Natural killer cell (primary cell): ENCODE results near the gene STXBP1. TPM values are rescaled to one million over a fixed set of nuclear protein-coding genes. Genes with fewer than 3 reads are reported as not detected.

Experiments
- ATAC-seq, 3 donors: fragments of 150-1000 bp in 2 of 3; fragments of 200-7000 bp in 1 of 3; cut with Tn5 transposase; 1 replicate in 1 of 3; 2 replicates in 2 of 3; pipeline ENCODE4 v1.10.0; 2021; ENCODE audit warnings: mild to moderate bottlenecking in 2 of 3, moderate library complexity in 2 of 3
- DNase-seq, 2 donors: peaks; one replicate each; pipeline versions ENCODE4 v3.0.0 to v3.0.0-alpha.2; 2013 to 2021; ENCODE audit warnings: mixed read lengths in 1 of 2
- H3K27ac ChIP-seq: one replicate; pipeline ENCODE4 v1.5.1; 2013; ENCODE audit warnings: mild to moderate bottlenecking, low read length
- H3K27me3 ChIP-seq: one replicate; pipeline ENCODE4 v1.6.1; 2013; ENCODE audit warnings: low read length; ENCODE audit not compliant: control insufficient read depth, insufficient read depth
- H3K36me3 ChIP-seq: one replicate; pipeline ENCODE4 v1.6.1; 2013; ENCODE audit warnings: low read length; ENCODE audit not compliant: control insufficient read depth, insufficient read depth
- H3K4me1 ChIP-seq: one replicate; pipeline ENCODE4 v1.6.1; 2013; ENCODE audit warnings: low read length; ENCODE audit not compliant: control insufficient read depth, insufficient read depth
- H3K4me3 ChIP-seq: one replicate; pipeline ENCODE4 v1.5.1; 2013; ENCODE audit warnings: low read length
- H3K9me3 ChIP-seq: one replicate; pipeline ENCODE4 v1.6.1; 2013; ENCODE audit warnings: low read length; ENCODE audit not compliant: control insufficient read depth, insufficient read depth
- H3K27ac Mint-ChIP-seq, 2 donors: one replicate each; pipeline ENCODE4 v1.8.0; 2022; ENCODE audit warnings: mild to moderate bottlenecking in 2 of 2, mixed read lengths in 2 of 2, moderate library complexity in 1 of 2
- H3K27me3 Mint-ChIP-seq, 2 donors: one replicate each; pipeline ENCODE4 v1.8.0; 2022; ENCODE audit warnings: low read depth in 2 of 2, mixed read lengths in 2 of 2
- H3K36me3 Mint-ChIP-seq: one replicate; pipeline ENCODE4 v1.8.0; 2022; ENCODE audit warnings: mixed read lengths
- H3K4me1 Mint-ChIP-seq, 2 donors: one replicate each; pipeline ENCODE4 v1.8.0; 2022; ENCODE audit warnings: mixed read lengths in 2 of 2
- H3K4me3 Mint-ChIP-seq: one replicate; pipeline ENCODE4 v1.8.0; 2022; ENCODE audit warnings: mild to moderate bottlenecking, moderate library complexity, mixed read lengths
- H3K9me3 Mint-ChIP-seq, 2 donors: one replicate each; pipeline ENCODE4 v1.8.0; 2022; ENCODE audit warnings: mixed read lengths in 2 of 2
- WGBS: methylation state at CpG from one replicate; pipeline ENCODE4 v1.1.7; 2013; ENCODE audit warnings: missing lambda C conversion rate; ENCODE audit not compliant: insufficient coverage; 5-methylcytosine and 5-hydroxymethylcytosine counted together
- intact Hi-C: fragments of 100-400 bp; cut with micrococcal nuclease; formaldehyde crosslinking; loops from one replicate; pipeline ENCODE4 v1.14.2; 2022
- total RNA-seq, 4 donors: library from RNA; stranded (reverse); fragments of 120-200 nt in 1 of 4; gene quantifications; one replicate each; pipeline versions ENCODE4 v1.2.3 to v1.2.4, GENCODE V29; 2013 to 2022
- TF ChIP-seq, protein P1 (sequence below): fragments of 200-600 bp; IDR thresholded peaks from one replicate; pipeline ENCODE4 v1.8.0; 2022; ENCODE audit warnings: antibody characterized with exemption

The STXBP1 gene
- total RNA-seq, 3 donors from 2014 or later (not counting 1 experiment from before 2014, with no cell fraction given), result 0.97 to 1.8 (median 1.6) TPM

DNA sequence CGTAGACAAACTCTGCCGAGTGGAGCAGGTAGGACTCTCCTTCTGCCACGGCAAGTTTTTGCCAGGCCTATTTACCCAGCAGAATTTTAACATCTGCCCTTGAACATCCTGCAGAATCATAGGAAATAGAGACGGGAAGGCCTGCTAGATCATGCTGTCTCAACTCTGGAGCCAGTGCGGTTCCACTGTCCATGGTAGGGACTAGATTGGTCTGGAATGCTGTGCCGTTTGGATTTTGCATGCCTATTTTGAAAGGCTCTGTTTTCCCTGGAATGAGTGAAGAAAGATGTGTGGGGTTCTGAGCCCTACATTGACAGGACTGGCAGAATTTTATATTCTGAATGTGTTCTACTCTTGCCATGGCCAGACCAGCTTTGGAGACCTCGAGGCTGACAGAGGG, 61.2 kb downstream of the STXBP1 start:
- no peaks in the 10 kb centered on the region for H3K4me1 ChIP-seq
- no peaks in the 10 kb centered on the region for H3K27me3 ChIP-seq
- no peak overlapping the region for H3K27ac ChIP-seq
- TF ChIP-seq, protein P1, sequence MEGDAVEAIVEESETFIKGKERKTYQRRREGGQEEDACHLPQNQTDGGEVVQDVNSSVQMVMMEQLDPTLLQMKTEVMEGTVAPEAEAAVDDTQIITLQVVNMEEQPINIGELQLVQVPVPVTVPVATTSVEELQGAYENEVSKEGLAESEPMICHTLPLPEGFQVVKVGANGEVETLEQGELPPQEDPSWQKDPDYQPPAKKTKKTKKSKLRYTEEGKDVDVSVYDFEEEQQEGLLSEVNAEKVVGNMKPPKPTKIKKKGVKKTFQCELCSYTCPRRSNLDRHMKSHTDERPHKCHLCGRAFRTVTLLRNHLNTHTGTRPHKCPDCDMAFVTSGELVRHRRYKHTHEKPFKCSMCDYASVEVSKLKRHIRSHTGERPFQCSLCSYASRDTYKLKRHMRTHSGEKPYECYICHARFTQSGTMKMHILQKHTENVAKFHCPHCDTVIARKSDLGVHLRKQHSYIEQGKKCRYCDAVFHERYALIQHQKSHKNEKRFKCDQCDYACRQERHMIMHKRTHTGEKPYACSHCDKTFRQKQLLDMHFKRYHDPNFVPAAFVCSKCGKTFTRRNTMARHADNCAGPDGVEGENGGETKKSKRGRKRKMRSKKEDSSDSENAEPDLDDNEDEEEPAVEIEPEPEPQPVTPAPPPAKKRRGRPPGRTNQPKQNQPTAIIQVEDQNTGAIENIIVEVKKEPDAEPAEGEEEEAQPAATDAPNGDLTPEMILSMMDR, result no peak
- DNase-seq, result no peak
- no peaks in the 10 kb centered on the region for H3K4me1 Mint-ChIP-seq
- whole genome bisulfite sequencing, result 93% methylated on average over 7 of the region's 7 CpGs
- H3K4me3 ChIP-seq, result no peak overlapping the region
- H3K27ac Mint-ChIP-seq, result no peak overlapping the region
- intact Hi-C loops, result no loop called here
- no peak for ATAC-seq
- no peak overlapping the region for H3K4me3 Mint-ChIP-seq
- H3K27me3 Mint-ChIP-seq, result no peaks in the 10 kb centered on the region
- no peaks in the 10 kb centered on the region for H3K36me3 ChIP-seq
- H3K9me3 Mint-ChIP-seq, result no peaks in the 10 kb centered on the region
- no peaks in the 10 kb centered on the region for H3K9me3 ChIP-seq
- H3K36me3 Mint-ChIP-seq, result no peaks in the 10 kb centered on the region

DNA sequence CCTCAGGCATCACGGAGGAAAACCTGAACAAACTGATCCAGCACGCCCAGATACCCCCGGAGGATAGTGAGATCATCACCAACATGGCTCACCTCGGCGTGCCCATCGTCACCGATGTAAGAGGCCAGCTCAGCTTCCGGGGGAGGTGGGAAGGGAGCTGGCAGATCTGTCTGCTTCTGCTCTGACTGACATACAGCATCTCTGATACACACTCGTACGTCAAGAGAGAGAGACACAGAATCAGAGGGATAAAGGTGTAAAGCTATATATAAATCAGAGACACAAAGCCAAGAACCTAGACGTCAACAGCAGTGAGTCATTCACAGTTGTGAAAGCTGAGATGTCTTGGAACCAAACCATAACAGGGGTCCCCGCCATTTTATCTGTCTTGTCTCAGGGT, 64.6 kb downstream of the STXBP1 start:
- Mint-ChIP-seq H3K9me3 (no peaks in the 10 kb centered on the region), H3K27ac (no peak overlapping the region), H3K36me3 (no peaks in the 10 kb centered on the region), H3K4me1 (no peaks in the 10 kb centered on the region), H3K27me3 (no peaks in the 10 kb centered on the region), H3K4me3 (no peak overlapping the region)
- Histone ChIP-seq H3K27me3 (no peaks in the 10 kb centered on the region), H3K4me1 (no peaks in the 10 kb centered on the region), H3K36me3 (no peaks in the 10 kb centered on the region), H3K4me3 (no peak overlapping the region), H3K27ac (no peak overlapping the region), H3K9me3 (no peaks in the 10 kb centered on the region)
- DNase-seq (no peak), ATAC-seq (no peak)
- intact Hi-C loops, result no loop called here
- WGBS, result 88% methylated on average over 10 of the region's 12 CpGs
- TF ChIP-seq, protein P1, result no peak

DNA sequence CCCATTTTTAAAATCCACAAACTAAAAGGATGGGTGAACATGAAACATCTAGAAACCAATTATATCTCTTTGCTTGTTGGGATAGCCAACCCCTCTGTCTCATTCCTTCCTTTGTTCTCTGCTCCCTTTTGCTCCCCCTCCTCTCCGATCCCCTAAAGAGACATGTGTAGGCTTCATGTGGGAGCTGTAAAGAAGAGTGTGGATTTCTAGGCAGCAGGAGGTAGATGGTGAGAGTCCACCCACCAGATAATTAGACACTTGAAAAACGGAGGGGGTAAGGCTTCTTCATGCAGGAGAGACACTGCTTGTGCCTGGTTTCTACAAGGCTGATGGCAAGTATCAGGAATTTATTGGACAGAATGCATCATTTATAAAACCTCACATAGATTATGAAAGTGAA, 67.4 kb downstream of the STXBP1 start:
- DNase-seq, result no peak
- Histone ChIP-seq H3K36me3 (no peaks in the 10 kb centered on the region), H3K4me1 (no peaks in the 10 kb centered on the region), H3K27me3 (no peaks in the 10 kb centered on the region), H3K27ac (no peak overlapping the region), H3K4me3 (no peak overlapping the region), H3K9me3 (no peaks in the 10 kb centered on the region)
- TF ChIP-seq, protein P1, result no peak
- no peaks in the 10 kb centered on the region for H3K36me3 Mint-ChIP-seq
- H3K4me1 Mint-ChIP-seq, result no peaks in the 10 kb centered on the region
- intact Hi-C loops, result no loop called here
- H3K9me3 Mint-ChIP-seq, result no peaks in the 10 kb centered on the region
- H3K27me3 Mint-ChIP-seq, result no peaks in the 10 kb centered on the region
- no peak for ATAC-seq
- no peak overlapping the region for H3K4me3 Mint-ChIP-seq
- WGBS, result 71% methylated on average over 1 of the region's 2 CpGs
- H3K27ac Mint-ChIP-seq, result no peak overlapping the region

DNA sequence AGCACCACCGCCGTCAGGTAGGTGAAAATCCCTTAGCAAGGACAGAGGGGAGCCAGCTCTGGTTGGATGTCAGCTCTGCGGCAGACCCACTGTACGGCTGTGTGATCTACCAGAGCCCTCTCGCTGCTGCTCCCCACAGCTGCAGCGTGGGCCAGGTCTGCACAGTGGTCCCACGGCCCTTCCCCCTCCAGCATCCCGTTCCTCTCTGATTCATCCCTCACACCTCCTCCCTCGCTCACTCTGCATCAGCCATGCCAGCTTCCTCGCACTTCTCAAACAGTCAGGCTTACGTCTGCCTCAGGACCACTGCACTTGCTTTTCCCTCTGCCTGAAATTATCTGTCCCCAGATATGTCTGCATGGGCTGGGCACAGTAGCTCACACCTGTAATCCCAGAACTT, 68.1 kb downstream of the STXBP1 start:
- no peaks in the 10 kb centered on the region for H3K27me3 ChIP-seq
- no peaks in the 10 kb centered on the region for H3K9me3 ChIP-seq
- WGBS, result 90% methylated on average over 11 of the region's 11 CpGs
- TF ChIP-seq, protein P1, result no peak
- ATAC-seq, result no peak
- H3K36me3 ChIP-seq, result no peaks in the 10 kb centered on the region
- no peaks in the 10 kb centered on the region for H3K36me3 Mint-ChIP-seq
- H3K27ac Mint-ChIP-seq, result no peak overlapping the region
- H3K4me3 Mint-ChIP-seq, result no peak overlapping the region
- DNase-seq, result no peak
- no peaks in the 10 kb centered on the region for H3K27me3 Mint-ChIP-seq
- no peaks in the 10 kb centered on the region for H3K9me3 Mint-ChIP-seq
- no peaks in the 10 kb centered on the region for H3K4me1 Mint-ChIP-seq
- H3K27ac ChIP-seq, result no peak overlapping the region
- intact Hi-C loops, result no loop called here
- no peak overlapping the region for H3K4me3 ChIP-seq
- no peaks in the 10 kb centered on the region for H3K4me1 ChIP-seq
